ENCODE data around the gene B4GAT1. TPM values are rescaled to one million over a fixed set of nuclear protein-coding genes. Genes with fewer than 3 reads are reported as not detected.

B4GAT1 gene
- total and polyA plus RNA-seq, 2 experiments from 2014 or later, result 40.8 to 41.5 TPM

DNA sequence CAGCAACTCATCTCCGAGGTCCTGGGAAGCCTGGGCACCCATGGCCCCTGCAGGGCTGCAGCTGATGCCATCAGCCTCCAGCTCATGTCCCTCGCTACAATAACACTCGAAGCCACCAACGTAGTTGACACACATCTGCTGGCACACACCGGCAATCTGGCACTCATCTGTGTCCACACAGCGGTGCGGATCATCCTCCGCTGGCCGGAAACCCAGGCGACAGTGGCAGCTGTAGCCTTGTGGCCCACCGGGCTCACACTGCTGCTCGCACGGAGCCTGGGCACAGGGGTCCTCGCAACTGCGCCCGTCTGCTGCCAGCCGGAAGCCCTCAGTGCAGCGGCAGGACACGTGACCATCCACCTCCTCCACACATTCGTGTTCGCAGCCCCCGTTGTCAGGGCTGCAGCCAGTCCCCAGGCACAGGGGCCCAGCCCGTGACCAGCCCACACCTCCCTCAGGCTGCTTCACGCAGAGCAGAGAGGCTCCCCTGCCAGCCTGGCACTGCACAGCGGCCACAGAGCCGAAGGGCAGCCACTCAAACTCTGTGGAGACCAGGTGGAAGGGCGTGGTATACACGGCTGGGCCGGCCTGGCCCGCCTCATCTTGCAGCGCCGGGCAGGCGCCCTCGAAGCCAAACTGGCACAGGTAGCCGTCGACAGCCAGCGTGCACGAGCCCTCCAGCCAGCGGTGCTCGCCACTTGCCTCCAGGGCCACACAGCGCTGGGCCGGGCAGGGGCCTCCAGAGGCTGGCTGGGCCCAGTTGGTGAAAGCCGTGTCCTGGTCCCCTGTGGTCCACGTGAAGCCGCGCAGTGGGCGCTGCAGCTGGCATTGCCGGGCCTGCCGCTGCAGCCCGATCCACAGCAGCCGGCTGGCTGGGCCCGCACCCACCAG is 31.3 kb downstream of the B4GAT1 start:
- Histone ChIP-seq H3K9me3 (ENCODE audit: low read depth) (no peaks in the 10 kb centered on the region), H4K20me1 (ENCODE audit: insufficient read depth, poor library complexity, severe bottlenecking) (no peaks in the 10 kb centered on the region), H2AFZ (no peak overlapping the region), H3K79me2 (peaks cover 29% of the 10 kb centered on the region), H3K9me2 (replicated peaks; ENCODE audit: insufficient read depth) (no peaks in the 10 kb centered on the region), H3K36me3 (replicated peaks; ENCODE audit: insufficient read depth, low read depth) (no peaks in the 10 kb centered on the region), H3K27ac (peak overlapping the region; percentile 97), H3K4me3 (peak overlapping the region; percentile 19), H3K4me2 (peak overlapping the region; percentile 77), H3K27me3 (no peaks in the 10 kb centered on the region), H3K4me1 (ENCODE audit: insufficient read depth) (peaks cover 23% of the 10 kb centered on the region)
- TF ChIP-seq EZH2 (IDR thresholded peaks at IDR 0.05; ENCODE audit: borderline replicate concordance) (no peak), EZH2phosphoT487 (IDR thresholded peaks at IDR 0.05; ENCODE audit: low read depth, severe bottlenecking, unreplicated experiment) (no peak)
- TF ChIP-seq, protein P1, sequence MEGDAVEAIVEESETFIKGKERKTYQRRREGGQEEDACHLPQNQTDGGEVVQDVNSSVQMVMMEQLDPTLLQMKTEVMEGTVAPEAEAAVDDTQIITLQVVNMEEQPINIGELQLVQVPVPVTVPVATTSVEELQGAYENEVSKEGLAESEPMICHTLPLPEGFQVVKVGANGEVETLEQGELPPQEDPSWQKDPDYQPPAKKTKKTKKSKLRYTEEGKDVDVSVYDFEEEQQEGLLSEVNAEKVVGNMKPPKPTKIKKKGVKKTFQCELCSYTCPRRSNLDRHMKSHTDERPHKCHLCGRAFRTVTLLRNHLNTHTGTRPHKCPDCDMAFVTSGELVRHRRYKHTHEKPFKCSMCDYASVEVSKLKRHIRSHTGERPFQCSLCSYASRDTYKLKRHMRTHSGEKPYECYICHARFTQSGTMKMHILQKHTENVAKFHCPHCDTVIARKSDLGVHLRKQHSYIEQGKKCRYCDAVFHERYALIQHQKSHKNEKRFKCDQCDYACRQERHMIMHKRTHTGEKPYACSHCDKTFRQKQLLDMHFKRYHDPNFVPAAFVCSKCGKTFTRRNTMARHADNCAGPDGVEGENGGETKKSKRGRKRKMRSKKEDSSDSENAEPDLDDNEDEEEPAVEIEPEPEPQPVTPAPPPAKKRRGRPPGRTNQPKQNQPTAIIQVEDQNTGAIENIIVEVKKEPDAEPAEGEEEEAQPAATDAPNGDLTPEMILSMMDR (IDR thresholded peaks at IDR 0.05; ENCODE audit: poor library complexity), result no peak
- no peak for DNase-seq (ENCODE audit: low spot score)
- WGBS (ENCODE audit: low lambda C conversion rate, missing lambda C conversion rate), result 83% methylated on average over 50 of the region's 52 CpGs

DNA sequence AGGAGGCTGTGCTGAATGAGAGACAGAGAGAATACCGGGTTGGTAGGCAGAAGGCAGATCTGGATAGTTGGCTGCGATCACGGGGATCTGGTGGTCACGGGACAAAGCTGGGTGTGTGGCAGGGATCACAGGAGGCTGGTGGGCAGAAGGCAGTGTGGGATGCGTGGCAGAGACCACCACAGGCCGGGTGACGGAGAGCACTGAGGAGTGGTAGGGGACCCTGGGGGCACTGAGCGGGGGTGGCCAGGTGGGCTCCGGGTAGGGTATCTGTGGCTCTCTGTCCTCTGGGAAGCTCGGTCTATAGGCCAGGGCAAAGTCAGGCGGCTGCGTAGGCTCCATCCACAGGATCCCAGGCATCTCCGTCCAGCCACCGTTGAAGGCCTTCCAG is 31.9 kb downstream of the B4GAT1 start:
- no peaks in the 10 kb centered on the region for H3K27me3 ChIP-seq

DNA sequence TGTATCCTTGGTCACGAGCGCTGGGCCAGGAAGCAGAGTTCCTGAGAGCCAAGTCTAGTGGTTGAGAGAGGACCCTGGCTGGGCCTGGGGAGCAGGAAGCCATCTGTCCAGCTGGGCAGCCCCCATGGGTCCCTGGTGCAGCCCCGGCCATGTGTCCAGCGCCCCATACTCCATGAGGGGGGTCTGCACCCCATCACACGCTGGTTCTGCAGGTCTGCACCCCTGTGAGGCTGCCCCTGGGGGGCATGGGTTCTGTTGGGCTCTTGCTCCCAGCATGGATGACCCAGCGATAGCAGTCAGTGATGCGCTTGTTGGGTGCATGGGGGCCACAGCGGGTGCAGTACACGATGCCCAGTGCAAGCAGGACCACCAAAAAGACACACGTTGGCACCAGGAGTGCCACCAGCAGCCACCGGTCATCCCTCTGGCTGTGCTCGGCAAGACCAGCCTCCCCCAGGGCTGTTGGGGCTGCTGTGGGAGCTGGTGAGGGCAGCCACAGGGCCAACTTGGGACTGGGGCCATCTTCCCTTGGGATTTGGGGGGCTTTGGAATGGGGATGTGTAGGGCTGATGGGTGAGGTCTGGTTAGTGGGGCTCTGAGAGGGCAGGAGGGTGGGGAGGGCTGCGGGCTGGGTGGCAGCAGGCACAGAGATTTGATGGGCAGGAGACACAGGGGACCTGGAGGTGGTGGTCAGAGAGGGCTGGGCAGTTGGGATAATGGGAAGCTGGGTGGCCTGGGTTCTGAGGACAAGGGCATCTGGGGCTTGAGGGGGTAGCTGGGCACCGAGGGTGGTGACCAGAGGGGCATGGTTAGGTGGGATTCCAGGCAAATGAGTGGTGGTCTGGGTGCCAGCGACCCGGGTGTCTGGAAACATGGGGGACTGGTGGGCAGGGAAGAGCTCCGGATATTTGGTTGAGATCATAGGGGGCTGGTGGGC is 32.6 kb downstream of the B4GAT1 start:
- Histone ChIP-seq H3K4me1 (ENCODE audit: insufficient read depth) (peaks cover 23% of the 10 kb centered on the region), H3K27me3 (no peaks in the 10 kb centered on the region), H3K4me2 (peak overlapping the region; percentile 77), H3K79me2 (peaks cover 29% of the 10 kb centered on the region), H3K9me2 (replicated peaks; ENCODE audit: insufficient read depth) (no peaks in the 10 kb centered on the region), H2AFZ (no peak overlapping the region), H3K9me3 (ENCODE audit: low read depth) (no peaks in the 10 kb centered on the region), H3K4me3 (peak overlapping the region; percentile 27), H3K27ac (peak overlapping the region; percentile 97), H3K36me3 (replicated peaks; ENCODE audit: insufficient read depth, low read depth) (no peaks in the 10 kb centered on the region), H4K20me1 (ENCODE audit: insufficient read depth, poor library complexity, severe bottlenecking) (no peaks in the 10 kb centered on the region)
- WGBS (ENCODE audit: low lambda C conversion rate, missing lambda C conversion rate), result 88% methylated on average over 17 of the region's 17 CpGs
- no peak for TF ChIP-seq EZH2 (IDR thresholded peaks at IDR 0.05; ENCODE audit: borderline replicate concordance)
- TF ChIP-seq EZH2phosphoT487 (IDR thresholded peaks at IDR 0.05; ENCODE audit: low read depth, severe bottlenecking, unreplicated experiment), result no peak
- TF ChIP-seq, protein P1 (IDR thresholded peaks at IDR 0.05; ENCODE audit: poor library complexity), result no peak
- DNase-seq (ENCODE audit: low spot score), result no peak

More for the DNA sequence above, 31.9 kb downstream of the B4GAT1 start:
- peaks cover 23% of the 10 kb centered on the region for H3K4me1 ChIP-seq (ENCODE audit: insufficient read depth)
- H4K20me1 ChIP-seq (ENCODE audit: insufficient read depth, poor library complexity, severe bottlenecking), result no peaks in the 10 kb centered on the region
- no peak for TF ChIP-seq EZH2 (IDR thresholded peaks at IDR 0.05; ENCODE audit: borderline replicate concordance)
- no peak for TF ChIP-seq EZH2phosphoT487 (IDR thresholded peaks at IDR 0.05; ENCODE audit: low read depth, severe bottlenecking, unreplicated experiment)
- TF ChIP-seq, protein P1 (IDR thresholded peaks at IDR 0.05; ENCODE audit: poor library complexity), result no peak
- H3K9me2 ChIP-seq (replicated peaks; ENCODE audit: insufficient read depth), result no peaks in the 10 kb centered on the region
- H3K4me3 ChIP-seq, result peak overlapping the region; percentile 23
- H3K79me2 ChIP-seq, result peaks cover 29% of the 10 kb centered on the region
- no peaks in the 10 kb centered on the region for H3K36me3 ChIP-seq (replicated peaks; ENCODE audit: insufficient read depth, low read depth)
- no peak for DNase-seq (ENCODE audit: low spot score)
- H3K4me2 ChIP-seq, result peak overlapping the region; percentile 77
- WGBS (ENCODE audit: low lambda C conversion rate, missing lambda C conversion rate), result 90% methylated on average over 10 of the region's 14 CpGs
- no peaks in the 10 kb centered on the region for H3K9me3 ChIP-seq (ENCODE audit: low read depth)
- peak overlapping the region; percentile 97 for H3K27ac ChIP-seq
- H2AFZ ChIP-seq, result no peak overlapping the region
